A549 (cell line): ENCODE data around the gene HMGCL. TPM values are rescaled to one million over a fixed set of nuclear protein-coding genes. Genes with fewer than 3 reads are reported as not detected.

Source experiments
- ATAC-seq, 2 experiments: fragments of 200-7000 bp in 1 of 2; fragments of >200 bp in 1 of 2; cut with Nextera tagmentation in 1 of 2; cut with Tn5 transposase in 1 of 2; 3 replicates each; pipeline versions ENCODE4 v1.8.0 to v1.9.1; 2018 to 2020; ENCODE audit warnings: mild to moderate bottlenecking in 1 of 2, moderate library complexity in 1 of 2
- CTCF ChIA-PET: fragments of 300-600 bp; sonication (Branson Sonifier 250); formaldehyde crosslinking; extraction: SDS; loops from one replicate; lab custom pipeline; 2021; ENCODE audit warnings: antibody characterized with exemption, inconsistent platforms; lab: Yijun Ruan, JAX
- POLR2A ChIA-PET: fragments of 350-600 bp; formaldehyde crosslinking; extraction: SDS; loops from one replicate; lab custom pipeline; 2021; ENCODE audit warnings: antibody characterized with exemption, inconsistent platforms; lab: Yijun Ruan, JAX
- DNase-seq, 2 experiments: peaks; one replicate each; pipeline versions ENCODE4 v3.0.0 to v3.0.0-alpha.2; 2011 to 2016; ENCODE audit warnings: low read depth in 1 of 2, low spot score in 1 of 2
- FAIRE-seq: peaks from 2 replicates; lab custom pipeline; 2011; peaks lifted over from hg19 to GRCh38; lab: Jason Lieb, UNC
- H3K27ac ChIP-seq, 2 experiments: fragments of >200 bp; sonication (Bioruptor Twin); formaldehyde crosslinking; 3 replicates each; pipeline ENCODE4 v1.5.1; 2016 to 2017
- H3K4me1 ChIP-seq: fragments of >200 bp; sonication (Bioruptor Twin); formaldehyde crosslinking; 3 replicates; pipeline ENCODE4 v1.6.1; 2016
- H3K4me2 ChIP-seq: fragments of >200 bp; sonication (Bioruptor Twin); formaldehyde crosslinking; 3 replicates; pipeline ENCODE4 v1.6.1; 2016
- H3K4me3 ChIP-seq: fragments of >200 bp; sonication (Bioruptor Twin); formaldehyde crosslinking; 3 replicates; pipeline ENCODE4 v1.5.1; 2016
- H3K9me3 ChIP-seq: fragments of >200 bp; sonication (Bioruptor Twin); formaldehyde crosslinking; 3 replicates; pipeline ENCODE4 v1.6.1; 2016
- BHLHE40 ChIP-seq: IDR thresholded peaks from 2 replicates; pipeline ENCODE4 v1.6.1; 2012; ENCODE audit warnings: low read depth, low read length, inconsistent platforms
- CBX2 ChIP-seq: fragments of 200-600 bp; sonication (generic); IDR thresholded peaks from 2 replicates; pipeline ENCODE4 v1.6.1; 2016; ENCODE audit warnings: low read depth, mild to moderate bottlenecking, borderline replicate concordance
- CEBPB ChIP-seq, 2 experiments: fragments of >200 bp in 1 of 2; sonication (Bioruptor Twin) in 1 of 2; formaldehyde crosslinking in 1 of 2; IDR thresholded peaks; 2 replicates each; pipeline ENCODE4 v1.6.1; 2012 to 2016
- EHF ChIP-seq: fragments of 250-450 bp; sonication (Bioruptor Pico); IDR thresholded peaks from 2 replicates; pipeline ENCODE4 v1.5.0; 2020; ENCODE audit warnings: mild to moderate bottlenecking
- EHMT2 ChIP-seq: fragments of 200-600 bp; sonication (generic); IDR thresholded peaks from 2 replicates; pipeline ENCODE4 v1.6.1; 2016; ENCODE audit warnings: antibody characterized with exemption, low read depth, mild to moderate bottlenecking, moderate library complexity
- EP300 ChIP-seq, 2 experiments: fragments of >200 bp; sonication (Bioruptor Twin); formaldehyde crosslinking; IDR thresholded peaks; 2 replicates in 1 of 2; 3 replicates in 1 of 2; pipeline ENCODE4 v1.6.1; 2016 to 2017
- FOSL2 ChIP-seq, 2 experiments: fragments of 450-650 bp in 1 of 2; fragments of >200 bp in 1 of 2; sonication (Bioruptor Twin) in 1 of 2; formaldehyde crosslinking; IDR thresholded peaks; 2 replicates each; pipeline versions ENCODE4 v1.5.0 to v1.6.1; 2016 to 2020; ENCODE audit warnings: mild to moderate bottlenecking in 1 of 2, moderate library complexity in 1 of 2
- GATA3 ChIP-seq: IDR thresholded peaks from 2 replicates; pipeline ENCODE4 v1.6.1; 2012; ENCODE audit warnings: borderline replicate concordance
- HDAC2 ChIP-seq: fragments of 200-600 bp; sonication (generic); IDR thresholded peaks from 2 replicates; pipeline ENCODE4 v1.6.1; 2016
- JUN ChIP-seq, 2 experiments: fragments of >200 bp; sonication (Bioruptor Twin); formaldehyde crosslinking; IDR thresholded peaks; 2 replicates in 1 of 2; 3 replicates in 1 of 2; pipeline ENCODE4 v1.6.1; 2016 to 2017
- MAZ ChIP-seq: fragments of 150-350 bp; IDR thresholded peaks from 2 replicates; pipeline ENCODE4 v1.6.1; 2014; ENCODE audit warnings: antibody characterized with exemption, low read depth, low read length, borderline replicate concordance
- MYC ChIP-seq: IDR thresholded peaks from 2 replicates; pipeline ENCODE4 v1.6.1; 2012; ENCODE audit warnings: mild to moderate bottlenecking, inconsistent platforms, low read length, improper control_type of control experiment, borderline replicate concordance
- NR3C1 ChIP-seq: fragments of >200 bp; sonication (Bioruptor Twin); formaldehyde crosslinking; IDR thresholded peaks from 3 replicates; pipeline ENCODE4 v1.6.1; 2017
- PHF8 ChIP-seq: fragments of 200-600 bp; sonication (generic); IDR thresholded peaks from 2 replicates; pipeline ENCODE4 v1.6.1; 2016; ENCODE audit warnings: low read depth, mild to moderate bottlenecking, antibody characterized with exemption, moderate library complexity, borderline replicate concordance
- RARB ChIP-seq: fragments of 250-450 bp; sonication (Bioruptor Pico); IDR thresholded peaks from 2 replicates; pipeline ENCODE4 v1.8.0; 2021; ENCODE audit warnings: mild to moderate bottlenecking, moderate library complexity
- RCOR1 ChIP-seq: fragments of 150-350 bp; IDR thresholded peaks from 2 replicates; pipeline ENCODE4 v1.6.1; 2014; ENCODE audit warnings: antibody characterized with exemption, low read length, low read depth
- RFX5 ChIP-seq: fragments of 450-650 bp; IDR thresholded peaks from 2 replicates; pipeline ENCODE4 v1.7.1; 2014; ENCODE audit warnings: antibody characterized with exemption, mild to moderate bottlenecking, moderate library complexity
- TFCP2L1 ChIP-seq: fragments of 250-450 bp; sonication (Bioruptor Pico); IDR thresholded peaks from 2 replicates; pipeline ENCODE4 v1.5.0; 2021; ENCODE audit warnings: mild to moderate bottlenecking
- TP53 ChIP-seq: fragments of 250-450 bp; sonication (Bioruptor Pico); IDR thresholded peaks from 2 replicates; pipeline ENCODE4 v1.5.0; 2021; ENCODE audit warnings: mild to moderate bottlenecking, moderate library complexity
- ZC3H11A ChIP-seq: fragments of 450-650 bp; IDR thresholded peaks from 2 replicates; pipeline ENCODE4 v1.6.1; 2014; ENCODE audit warnings: antibody characterized with exemption, mild to moderate bottlenecking
- WGBS: methylation state at CpG from one replicate; pipeline ENCODE4 v1.1.6; 2017; ENCODE audit errors: missing lambda C conversion rate; 5-methylcytosine and 5-hydroxymethylcytosine counted together
- polyA plus RNA-seq, 4 experiments: library from polyadenylated mRNA; depleted of rRNA in 3 of 4; stranded (reverse); fragments of >200 nt; fragmentation: RNase III in 1 of 4; extraction: RNeasy Plus Mini Kit Qiagen cat#74134 plus additional on column Dnase treatment in 1 of 4; gene quantifications; 2 replicates in 3 of 4; 3 replicates in 1 of 4; pipeline ENCODE4 v1.2.3, GENCODE V29; 2011 to 2017
- TF ChIP-seq, protein P1 (sequence below): IDR thresholded peaks from 2 replicates; pipeline ENCODE4 v1.6.1; 2012; ENCODE audit warnings: low read depth, borderline replicate concordance
- TF ChIP-seq, protein P2 (sequence below): fragments of 150-350 bp; IDR thresholded peaks from 2 replicates; pipeline ENCODE4 v1.6.1; 2014; ENCODE audit warnings: low read depth, mild to moderate bottlenecking, low read length
- TF ChIP-seq, protein P3 (sequence below): fragments of 250-450 bp; sonication (Bioruptor Pico); IDR thresholded peaks from 2 replicates; pipeline ENCODE4 v1.5.0; 2021; ENCODE audit warnings: mild to moderate bottlenecking, moderate library complexity, borderline replicate concordance
- TF ChIP-seq, protein P4 (sequence below): IDR thresholded peaks from 2 replicates; pipeline ENCODE4 v1.6.1; 2012

HMGCL gene
- polyA plus RNA-seq, 2 of the 4 experiments (the other 2 are of a cell fraction), result 11.5 to 18.0 TPM

DNA sequence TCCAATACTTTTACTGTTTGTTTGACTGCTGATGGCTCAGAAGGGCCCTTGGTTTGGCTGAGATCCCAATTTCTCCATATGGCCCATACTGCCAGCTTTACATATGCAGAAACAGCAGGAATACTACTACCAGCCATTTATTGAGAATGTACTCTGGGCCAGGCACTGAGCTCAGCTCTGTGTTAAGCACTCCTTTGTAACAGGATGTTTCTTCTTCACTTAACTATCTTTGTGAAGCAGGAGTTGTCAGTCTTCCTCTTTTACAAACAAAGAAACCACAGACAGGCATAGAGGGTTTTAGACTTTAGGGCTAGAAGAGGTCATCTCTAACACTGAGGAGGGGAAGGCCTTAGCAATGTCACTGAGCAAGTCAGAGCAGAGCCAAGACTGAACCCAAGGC, 8.3 kb downstream of the HMGCL start:
- H3K4me3 ChIP-seq, result no peak overlapping the region
- ChIA-PET POLR2A (no interaction called here), CTCF (interaction anchor here (0.6 to 1.4 kb wide), 4 partner anchors 11 to 94 kb away, joined by 3 to 6 read pairs (median 4); no protein-coding TSS in a partner anchor)
- no peaks in the 10 kb centered on the region for H3K9me3 ChIP-seq
- H3K4me2 ChIP-seq, result no peak overlapping the region
- no peak for FAIRE-seq
- H3K4me1 ChIP-seq, result no peaks in the 10 kb centered on the region
- H3K27ac ChIP-seq, result no peak overlapping the region
- TF ChIP-seq JUN (IDR thresholded peaks at IDR 0.05) (no peak), RARB (CRISPR knock-in tag) (no peak), HDAC2 (no peak), MAZ (no peak), MYC (no peak), PHF8 (no peak), BHLHE40 (no peak), FOSL2 (IDR thresholded peaks at IDR 0.05) (no peak), FOSL2 (CRISPR knock-in tag; IDR thresholded peaks at IDR 0.05) (no peak), CBX2 (no peak), CEBPB (IDR thresholded peaks at IDR 0.05) (no peak)
- TF ChIP-seq, protein P1, sequence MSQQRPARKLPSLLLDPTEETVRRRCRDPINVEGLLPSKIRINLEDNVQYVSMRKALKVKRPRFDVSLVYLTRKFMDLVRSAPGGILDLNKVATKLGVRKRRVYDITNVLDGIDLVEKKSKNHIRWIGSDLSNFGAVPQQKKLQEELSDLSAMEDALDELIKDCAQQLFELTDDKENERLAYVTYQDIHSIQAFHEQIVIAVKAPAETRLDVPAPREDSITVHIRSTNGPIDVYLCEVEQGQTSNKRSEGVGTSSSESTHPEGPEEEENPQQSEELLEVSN, result no peak
- TF ChIP-seq, protein P2, sequence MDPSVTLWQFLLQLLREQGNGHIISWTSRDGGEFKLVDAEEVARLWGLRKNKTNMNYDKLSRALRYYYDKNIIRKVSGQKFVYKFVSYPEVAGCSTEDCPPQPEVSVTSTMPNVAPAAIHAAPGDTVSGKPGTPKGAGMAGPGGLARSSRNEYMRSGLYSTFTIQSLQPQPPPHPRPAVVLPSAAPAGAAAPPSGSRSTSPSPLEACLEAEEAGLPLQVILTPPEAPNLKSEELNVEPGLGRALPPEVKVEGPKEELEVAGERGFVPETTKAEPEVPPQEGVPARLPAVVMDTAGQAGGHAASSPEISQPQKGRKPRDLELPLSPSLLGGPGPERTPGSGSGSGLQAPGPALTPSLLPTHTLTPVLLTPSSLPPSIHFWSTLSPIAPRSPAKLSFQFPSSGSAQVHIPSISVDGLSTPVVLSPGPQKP, result no peak
- TF ChIP-seq, protein P3, sequence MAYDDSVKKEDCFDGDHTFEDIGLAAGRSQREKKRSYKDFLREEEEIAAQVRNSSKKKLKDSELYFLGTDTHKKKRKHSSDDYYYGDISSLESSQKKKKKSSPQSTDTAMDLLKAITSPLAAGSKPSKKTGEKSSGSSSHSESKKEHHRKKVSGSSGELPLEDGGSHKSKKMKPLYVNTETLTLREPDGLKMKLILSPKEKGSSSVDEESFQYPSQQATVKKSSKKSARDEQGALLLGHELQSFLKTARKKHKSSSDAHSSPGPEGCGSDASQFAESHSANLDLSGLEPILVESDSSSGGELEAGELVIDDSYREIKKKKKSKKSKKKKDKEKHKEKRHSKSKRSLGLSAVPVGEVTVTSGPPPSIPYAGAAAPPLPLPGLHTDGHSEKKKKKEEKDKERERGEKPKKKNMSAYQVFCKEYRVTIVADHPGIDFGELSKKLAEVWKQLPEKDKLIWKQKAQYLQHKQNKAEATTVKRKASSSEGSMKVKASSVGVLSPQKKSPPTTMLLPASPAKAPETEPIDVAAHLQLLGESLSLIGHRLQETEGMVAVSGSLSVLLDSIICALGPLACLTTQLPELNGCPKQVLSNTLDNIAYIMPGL, result no peak
- TF ChIP-seq, protein P4, sequence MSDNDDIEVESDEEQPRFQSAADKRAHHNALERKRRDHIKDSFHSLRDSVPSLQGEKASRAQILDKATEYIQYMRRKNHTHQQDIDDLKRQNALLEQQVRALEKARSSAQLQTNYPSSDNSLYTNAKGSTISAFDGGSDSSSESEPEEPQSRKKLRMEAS, result no peak
- DNase-seq, result no peak
- ATAC-seq, result no peak

DNA sequence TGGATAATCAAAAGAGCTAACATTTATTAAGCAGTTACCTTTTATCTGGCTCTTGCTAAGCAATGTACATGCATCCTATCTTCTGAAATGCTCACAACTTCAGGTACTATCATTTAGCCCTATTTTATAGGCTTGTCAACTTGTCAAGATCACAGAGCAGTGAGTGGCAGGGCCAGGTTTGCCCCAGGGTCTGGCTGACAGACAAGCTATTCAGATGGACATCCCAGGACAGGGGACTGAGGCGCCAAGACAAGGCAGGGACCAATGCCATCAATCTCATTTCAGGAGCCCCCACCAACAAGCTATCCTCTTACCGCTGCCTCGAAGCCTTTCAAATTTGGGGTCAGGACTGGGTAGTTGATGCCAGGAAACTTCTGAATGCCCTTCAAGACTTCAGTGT, 8.9 kb downstream of the HMGCL start:
- Histone ChIP-seq H3K4me1 (no peaks in the 10 kb centered on the region), H3K4me3 (no peak overlapping the region), H3K27ac (no peak overlapping the region), H3K9me3 (no peaks in the 10 kb centered on the region), H3K4me2 (no peak overlapping the region)
- 94% methylated on average over 3 of the region's 3 CpGs for WGBS
- CTCF ChIA-PET, result interaction anchor here (0.6 to 1.4 kb wide), 6 partner anchors 11 to 100 kb away, joined by 3 to 6 read pairs (median 4); no protein-coding TSS in a partner anchor
- TF ChIP-seq GATA3 (no peak), ZC3H11A (no peak), TP53 (CRISPR knock-in tag) (no peak), EP300 (IDR thresholded peaks at IDR 0.05) (no peak), MYC (no peak), RCOR1 (no peak), RARB (CRISPR knock-in tag) (no peak), EHMT2 (no peak), EHF (CRISPR knock-in tag) (no peak), TFCP2L1 (CRISPR knock-in tag) (no peak), RFX5 (no peak), BHLHE40 (no peak), NR3C1 (no peak)
- no peak for FAIRE-seq
- no peak for ATAC-seq
- DNase-seq, result no peak
- POLR2A ChIA-PET, result no interaction called here
